ENCODE results near the gene MYH16.
"Not testable (repeated sequence)": the region's sequence is repeated elsewhere in the genome, so short reads cannot be mapped to it uniquely, and the experiment has no call there.

The MYH16 gene

DNA sequence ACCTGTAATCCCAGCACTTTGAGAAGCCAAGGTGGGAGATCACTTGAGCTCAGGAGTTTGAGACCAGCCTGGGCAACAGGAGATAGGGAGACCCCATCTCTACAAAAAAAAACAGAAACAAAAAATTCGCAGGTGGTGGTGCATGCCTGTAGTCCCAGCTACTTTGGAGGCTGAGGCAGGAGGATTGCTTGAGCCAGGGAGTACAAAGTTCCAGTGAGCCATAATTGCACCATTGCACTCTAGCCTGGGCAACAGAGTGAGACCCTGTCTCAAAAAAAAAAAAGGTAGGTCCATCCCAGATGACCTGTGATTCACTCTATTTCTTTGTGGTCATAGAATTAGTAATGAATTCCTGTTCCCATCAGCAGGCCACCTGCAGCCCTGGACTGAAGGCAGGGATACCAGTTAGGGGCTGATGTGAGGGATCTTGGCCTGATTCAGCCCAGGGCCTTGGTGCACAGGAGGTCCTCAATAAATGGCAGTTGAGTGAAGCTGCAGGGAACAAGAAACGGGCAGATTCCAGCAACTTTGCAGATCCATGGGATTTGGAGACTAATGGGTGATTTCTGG is at the start of gene MYH16:
Gene MYH16 (plus strand): TSS at position 364 of the 570 bp plus-strand sequence.
- no peak for DNase-seq

DNA sequence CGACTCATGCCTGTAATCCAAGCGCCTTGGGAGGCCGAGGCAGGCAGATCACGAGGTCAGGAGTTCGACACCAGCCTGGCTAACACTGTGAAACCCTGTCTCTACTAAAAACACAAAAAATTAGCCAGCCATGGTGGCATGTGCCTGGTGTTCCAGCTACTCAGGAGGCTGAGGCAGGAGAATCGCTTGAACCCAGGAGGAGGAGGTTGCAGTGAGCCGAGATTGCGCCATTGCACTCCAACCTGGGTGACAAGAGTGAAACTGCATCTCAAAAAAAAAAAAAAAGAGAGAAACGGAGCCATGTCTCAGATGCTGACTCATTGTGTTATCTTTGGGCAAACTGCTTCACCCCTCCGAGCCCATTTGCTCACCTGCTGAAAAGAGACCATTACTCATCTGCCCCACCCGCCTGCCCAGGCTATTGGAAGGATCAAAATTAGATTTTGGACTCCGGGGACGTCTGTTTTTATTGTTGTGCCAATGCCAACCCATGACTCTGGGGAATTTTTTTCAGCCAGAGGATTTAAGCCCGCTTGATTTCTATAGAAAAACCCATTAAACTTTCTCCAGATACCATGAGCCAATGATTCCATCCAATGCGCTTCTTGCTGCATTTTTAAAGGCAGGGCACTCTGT is 48.3 kb upstream of the MYH16 start:
- not testable (repeated sequence) for DNase-seq

DNA sequence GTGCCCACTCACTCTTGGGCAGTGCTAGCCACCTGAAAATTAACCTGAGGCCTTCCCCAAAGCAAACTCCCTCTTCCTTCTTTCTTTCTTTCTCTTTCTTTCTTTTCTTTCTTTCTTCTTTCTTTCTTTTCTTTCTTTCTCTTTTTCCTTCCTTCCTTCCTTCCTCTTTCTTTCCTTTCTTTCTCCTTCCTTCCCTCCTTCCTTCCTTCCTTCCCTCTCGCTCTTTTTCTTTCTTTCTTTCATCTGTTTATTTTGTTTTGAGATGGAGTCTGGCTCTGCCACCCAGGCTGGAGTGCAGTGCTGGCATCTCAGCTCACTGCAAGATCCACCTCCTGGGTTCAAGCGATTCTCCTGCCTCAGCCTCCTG is 47.8 kb upstream of the MYH16 start:
- DNase-seq = no peak

DNA sequence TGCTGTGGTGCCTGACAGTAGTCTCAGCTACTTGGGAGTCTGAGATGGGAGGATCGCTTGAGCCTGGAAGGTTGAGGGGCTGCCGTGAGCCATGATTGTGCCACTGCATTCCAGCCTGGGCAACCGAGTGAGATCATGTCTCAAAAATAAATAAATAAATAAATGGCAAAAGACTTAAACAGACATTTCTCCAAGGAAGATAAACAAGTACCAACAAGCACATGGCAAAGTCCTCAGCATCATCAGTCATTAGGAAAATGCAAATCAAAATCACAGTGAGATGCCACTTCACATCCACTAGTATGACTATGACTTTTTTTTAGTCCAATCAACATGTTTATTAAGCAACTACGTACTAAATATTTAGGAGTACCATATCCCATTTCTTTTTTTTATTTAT is 43.4 kb upstream of the MYH16 start:
- no peak for DNase-seq

DNA sequence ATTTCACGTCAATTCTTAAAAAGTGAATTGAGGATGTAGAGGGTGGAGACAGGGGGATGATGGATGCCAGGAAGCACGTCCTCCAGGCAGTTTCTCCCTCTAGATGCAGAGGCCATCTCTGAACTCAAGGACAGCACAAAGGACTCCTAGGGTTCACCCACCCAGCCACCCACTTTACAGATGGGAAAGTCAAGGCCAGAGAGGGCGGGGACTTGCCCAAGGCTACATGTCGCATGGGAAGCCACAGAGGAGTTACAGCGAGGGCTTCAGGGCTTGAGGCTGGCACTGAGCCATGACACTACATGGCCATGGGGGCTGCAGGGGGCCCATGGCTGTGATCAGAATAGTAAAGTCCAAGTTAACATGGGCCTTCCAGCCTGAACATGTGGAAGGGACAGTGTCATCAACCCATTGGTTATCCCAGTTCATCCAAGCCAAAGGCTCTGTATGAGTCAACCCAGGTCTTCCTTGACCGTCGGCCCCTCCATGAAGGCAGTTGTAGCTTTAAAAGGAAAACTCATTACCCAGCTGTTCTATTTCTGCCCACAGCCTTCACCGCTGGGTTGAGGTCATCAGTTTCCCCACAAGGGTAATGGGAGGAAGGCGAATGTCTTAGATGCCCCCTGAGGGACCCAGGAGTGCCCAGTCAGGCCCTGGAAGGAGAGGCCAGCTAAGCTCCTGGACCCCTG is 40.4 kb upstream of the MYH16 start:
- DNase-seq = no peak

DNA sequence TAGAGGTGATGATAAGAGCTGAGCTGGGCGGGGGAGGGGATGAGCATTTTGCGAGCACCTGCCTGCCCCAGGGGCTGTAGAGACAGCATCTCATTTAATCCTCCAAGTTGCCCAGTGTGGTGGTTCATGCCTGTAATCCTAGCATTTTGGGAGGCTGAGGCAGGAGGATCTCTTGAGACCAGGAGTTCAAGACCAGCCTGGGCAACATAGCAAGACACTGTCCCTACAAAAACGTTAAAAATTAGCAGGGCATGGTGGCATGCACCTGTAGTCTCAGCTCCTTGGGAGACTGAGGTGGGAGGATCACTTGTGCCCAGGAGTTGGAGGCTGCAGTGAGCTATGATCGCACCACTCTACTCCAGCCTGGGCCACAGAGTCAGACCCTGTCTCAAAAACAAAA is 39.7 kb upstream of the MYH16 start:
- not testable (repeated sequence) for DNase-seq

DNA sequence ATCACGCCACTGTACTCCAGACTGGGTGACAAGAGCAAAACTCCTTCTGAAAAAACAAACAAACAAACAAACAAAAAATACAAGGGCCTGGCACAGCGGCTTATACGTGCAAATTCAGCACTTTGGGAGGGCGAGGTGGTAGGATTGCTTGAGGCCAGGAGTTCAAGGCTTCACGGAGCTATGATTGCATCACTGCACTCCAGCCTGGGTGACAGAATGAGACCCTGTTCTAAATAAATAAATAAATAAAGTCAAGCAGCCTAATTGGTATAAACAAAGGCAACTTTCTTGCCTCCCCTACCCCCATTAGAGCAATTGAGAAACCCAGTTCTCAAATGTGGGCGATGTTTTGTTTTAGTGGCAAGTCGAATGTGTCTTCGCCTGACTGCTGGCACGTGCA is 38.5 kb upstream of the MYH16 start:
- DNase-seq = no peak

DNA sequence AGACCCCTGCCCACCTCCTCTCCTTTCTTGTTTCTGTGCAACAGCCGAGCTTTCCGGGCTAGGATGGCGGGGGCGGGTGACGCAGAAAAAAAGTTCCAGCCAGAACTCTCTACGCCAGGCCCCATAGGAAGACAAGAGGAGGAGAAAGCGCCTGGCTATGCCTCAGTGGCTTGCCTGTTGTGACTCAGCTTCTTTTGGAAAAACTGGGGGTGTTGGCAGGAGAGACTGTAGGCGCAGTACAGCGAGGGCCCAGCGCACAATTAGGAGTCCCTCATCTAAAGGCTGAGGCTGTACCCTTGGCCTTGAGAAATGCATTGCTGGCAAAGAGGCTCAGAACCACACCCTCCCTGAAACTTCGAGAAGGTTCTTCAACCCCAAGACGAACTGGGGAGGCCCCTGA is 36.7 kb upstream of the MYH16 start:
- no peak for DNase-seq

DNA sequence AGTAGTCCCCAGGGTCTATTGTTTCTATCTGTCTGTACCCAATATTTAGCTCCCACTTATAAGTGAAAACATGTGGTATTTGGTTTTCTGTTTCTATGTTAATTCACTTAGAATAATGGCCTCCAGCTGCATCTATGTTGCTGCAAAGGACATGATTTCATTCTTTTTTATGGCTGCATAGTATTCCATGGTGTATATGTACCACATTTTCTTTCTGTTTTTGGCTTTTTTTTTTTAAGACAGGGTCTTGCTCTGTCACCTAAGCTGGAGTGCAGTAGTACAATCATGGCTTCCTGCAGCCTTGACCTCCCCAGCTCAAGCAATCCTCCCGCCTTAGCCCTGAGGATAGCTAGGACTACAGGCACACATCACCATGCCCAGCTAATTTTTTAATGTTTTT is 34.8 kb upstream of the MYH16 start:
- not testable (repeated sequence) for DNase-seq

DNA sequence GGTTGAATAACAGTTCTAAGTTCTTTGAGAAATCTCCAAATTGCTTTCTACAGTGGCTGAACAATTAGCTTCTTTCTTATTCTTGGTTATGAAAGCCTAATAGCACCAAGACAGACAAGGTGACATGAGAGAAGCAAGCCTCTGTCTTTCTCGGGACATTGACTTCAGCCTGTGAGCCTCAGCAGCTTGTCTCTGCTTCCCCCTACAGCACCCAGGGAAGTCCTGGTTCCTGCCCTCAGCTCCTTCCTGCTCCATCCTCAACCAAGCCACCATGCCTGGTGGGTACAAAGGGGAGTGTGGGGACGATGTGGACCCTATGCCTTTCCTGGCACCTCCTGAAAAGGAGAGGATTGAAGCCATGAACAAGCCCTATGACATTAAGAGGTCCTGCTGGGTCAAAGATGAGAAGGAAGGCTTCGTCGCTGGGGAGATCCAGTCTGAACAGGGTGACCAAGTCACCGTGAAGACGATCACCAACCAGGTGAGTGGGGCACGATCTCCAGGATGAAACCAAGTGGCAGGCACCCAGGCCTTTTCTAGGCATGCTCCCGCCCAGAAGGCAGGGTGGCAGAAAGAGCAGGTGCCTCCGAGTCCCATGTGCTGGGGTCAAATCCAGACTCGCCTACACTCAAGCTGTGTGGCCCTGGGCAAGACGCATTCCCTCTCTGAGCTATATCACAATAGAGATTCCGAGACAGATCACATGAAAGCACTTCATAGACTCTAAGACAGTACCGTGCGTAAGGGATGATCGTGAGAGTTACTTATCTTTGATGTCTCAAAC is 33.9 kb upstream of the MYH16 start:
- DNase-seq = no peak

DNA sequence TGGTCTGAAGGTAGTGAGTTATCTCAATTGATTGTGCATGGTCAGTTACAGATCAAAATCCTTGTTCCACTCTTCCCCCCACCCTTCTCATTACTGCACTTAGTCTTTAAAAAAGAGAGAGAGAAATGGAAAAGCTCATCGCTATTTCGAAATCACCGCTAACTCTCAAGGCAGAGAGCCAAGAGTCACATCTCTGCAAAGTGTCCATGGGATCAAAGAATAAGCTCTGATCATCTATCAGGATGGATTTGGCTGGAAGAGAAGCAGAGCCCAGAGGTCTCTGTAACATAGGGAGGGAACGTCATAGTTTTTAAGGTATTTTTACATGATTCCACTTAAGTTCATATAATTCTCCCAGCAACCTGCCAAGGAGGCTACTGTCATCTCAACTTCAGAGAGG is 30.0 kb upstream of the MYH16 start:
- no peak for DNase-seq

DNA sequence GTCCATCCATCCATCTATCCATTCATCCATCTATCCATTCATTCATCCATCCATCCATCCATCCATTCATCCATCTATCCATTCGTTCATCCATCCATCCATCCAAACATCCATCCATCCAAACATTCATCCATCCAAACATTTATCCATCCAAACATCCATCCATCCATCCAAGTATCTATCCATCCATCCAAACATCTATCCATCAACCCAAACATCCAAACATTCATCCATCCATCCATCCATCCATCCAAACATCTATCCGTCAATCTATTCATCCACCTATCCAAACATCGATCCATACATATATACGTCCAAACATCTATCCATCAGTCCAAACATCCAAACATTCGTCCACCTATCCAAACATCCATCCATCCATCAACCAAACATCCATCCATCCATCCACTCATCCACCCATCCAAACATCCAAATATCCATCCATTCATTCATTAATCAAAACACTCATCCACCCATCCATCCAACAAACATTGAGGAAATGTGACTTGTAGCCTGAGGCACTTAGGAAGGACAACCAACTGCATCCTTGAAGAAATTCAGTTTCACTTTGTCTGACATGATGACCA is 28.8 kb upstream of the MYH16 start:
- DNase-seq = no peak

DNA sequence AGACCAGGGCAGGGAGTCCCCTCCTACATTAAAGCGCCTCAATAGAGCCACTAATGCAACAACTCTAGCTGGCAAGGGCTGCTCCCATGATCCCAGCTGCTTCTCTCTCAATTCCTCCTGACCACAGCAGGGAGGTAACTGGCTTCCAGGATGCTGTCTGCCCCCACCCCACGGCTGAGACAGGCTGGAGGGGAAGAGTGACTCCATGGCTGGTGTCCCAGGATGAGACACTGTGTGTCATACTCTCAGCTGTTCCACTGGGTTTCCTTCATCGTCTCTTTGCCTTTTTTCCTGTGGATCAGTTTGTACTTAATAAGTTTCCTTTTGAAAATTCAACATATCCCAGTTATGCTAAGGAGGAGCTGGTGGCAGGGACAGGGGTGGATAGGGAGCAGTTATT is 27.7 kb upstream of the MYH16 start:
- no peak for DNase-seq

DNA sequence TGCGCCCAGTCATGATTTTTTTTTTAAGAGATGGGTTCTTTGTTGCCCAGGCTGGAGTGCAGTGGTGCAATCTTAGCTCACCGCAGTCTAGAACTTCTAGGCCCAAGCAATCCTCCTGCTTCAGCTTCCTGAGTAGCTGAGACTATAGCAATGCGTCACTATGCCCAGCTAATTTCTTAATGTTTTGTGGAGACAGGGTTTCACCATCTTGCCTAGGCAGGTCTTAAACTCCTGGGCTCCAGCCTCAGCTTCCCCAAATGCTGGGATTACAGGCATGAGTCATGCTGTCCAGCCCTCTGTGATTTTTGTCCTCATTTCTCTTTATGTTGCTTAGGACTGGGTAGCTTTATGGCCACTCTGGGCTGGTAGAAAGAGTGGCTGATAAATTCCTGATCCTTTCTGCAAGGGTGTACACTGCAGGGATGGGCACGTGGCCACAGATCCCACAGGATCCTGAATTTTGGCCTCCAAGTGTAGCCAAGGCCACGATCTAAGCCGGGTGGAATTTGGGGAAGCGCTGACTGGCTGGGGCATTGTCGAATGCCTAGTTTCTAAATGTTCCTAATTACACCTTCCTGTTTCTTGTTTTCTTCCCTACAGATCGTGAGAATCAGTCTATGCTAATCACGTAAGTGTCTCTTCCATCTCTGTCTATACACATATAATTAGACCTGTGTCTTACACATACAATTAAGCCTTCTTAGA is 24.1 kb upstream of the MYH16 start:
- no peak for DNase-seq

DNA sequence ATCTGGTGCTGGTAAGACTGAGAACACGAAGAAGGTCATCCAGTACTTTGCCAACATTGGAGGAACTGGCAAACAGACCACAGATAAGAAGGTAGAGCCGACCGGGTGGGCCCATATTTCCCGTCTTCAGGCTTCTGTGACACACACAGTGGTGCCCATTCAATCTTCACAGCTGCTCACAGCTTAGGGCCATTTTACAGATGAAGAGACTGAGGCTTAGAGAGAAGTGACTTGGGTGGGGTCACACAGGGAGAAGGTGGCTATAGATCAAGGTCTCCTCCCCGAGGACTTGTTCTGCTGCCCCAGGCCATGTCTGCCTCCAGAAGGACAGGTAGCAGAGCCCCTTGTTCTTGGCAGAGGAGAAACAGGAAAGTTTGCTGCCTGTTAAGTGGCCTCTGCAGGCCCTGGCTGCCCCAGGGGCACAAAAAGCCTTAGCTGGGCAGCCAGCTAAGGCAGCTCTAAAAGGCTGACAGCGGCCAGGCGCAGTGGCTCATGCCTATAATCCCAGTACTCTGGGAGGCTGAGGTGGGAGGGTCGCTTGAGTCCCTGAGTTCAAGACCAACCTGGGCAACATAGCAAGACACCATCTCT is 22.6 kb upstream of the MYH16 start:
- no peak for DNase-seq

DNA sequence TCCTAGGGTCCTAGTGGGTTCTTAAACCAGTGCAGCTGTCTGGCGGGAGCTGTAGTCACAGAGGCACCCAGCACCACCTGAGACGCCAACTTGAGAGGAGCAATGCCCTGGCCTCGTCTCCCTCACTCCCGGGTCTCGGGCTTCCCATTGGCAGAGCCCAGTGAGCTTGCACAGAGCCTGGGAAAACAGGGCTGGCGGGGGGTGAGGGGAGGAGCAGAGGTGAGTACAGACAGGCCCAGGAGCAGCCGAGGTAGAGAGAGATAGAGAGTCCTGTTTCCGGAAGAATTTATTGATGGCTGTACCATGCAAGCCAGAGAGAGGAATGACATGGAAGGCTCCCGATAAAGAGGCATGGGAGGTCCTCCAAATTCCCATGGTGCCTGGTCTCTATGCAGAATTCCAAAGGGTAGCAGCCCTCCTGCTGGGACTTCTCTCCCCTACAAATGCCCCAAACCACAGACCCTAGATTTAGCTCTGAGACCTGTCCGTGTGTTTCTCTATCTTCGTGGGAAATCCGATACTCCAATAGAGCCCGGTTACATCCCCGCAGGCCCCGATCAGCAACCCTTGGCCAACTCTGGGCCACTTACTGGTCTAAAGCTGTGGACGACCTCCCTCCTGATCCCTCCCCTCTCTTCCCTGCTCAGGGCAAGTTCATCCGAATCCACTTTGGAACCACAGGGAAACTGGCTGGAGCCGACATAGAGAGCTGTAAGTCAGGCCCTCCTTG is 20.3 kb upstream of the MYH16 start:
- no peak for DNase-seq

DNA sequence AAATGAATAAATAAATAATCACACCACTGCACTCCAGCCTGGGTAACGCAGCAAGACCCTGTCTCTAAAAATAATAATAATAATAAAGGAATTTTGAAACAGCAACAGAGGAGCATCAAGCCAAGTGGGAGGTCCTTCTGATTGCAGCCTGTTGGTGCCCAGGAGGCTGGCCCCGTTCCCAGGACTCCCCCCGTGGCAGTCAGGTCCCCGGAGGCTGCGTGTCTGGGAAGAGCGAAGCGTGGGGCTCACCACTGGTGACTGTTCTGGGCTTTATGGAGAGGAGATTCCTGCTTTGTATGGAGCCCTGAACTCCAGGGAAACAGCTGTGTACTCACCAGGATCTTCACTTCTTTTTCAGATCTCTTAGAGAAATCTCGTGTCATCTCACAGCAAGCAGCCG is 19.3 kb upstream of the MYH16 start:
- DNase-seq = no peak

DNA sequence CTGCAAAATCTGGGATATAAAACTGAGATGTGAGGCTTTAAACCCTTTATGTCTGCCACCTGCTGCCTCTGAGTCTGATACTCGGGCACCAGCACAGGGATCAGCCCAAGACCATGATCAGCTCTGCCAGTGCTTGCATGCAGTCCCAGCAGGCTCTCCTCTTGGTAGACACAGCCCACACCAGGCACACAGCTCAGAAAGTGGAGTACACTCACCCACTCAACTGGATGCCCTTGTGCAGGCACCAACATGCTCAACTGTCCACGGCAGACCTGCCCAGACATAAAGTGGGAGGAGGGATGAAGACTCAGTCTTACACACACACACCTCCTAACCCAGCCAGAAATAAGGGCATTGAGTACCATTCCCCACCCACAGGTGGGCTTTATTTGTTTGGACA is 18.2 kb upstream of the MYH16 start:
- no peak for DNase-seq

DNA sequence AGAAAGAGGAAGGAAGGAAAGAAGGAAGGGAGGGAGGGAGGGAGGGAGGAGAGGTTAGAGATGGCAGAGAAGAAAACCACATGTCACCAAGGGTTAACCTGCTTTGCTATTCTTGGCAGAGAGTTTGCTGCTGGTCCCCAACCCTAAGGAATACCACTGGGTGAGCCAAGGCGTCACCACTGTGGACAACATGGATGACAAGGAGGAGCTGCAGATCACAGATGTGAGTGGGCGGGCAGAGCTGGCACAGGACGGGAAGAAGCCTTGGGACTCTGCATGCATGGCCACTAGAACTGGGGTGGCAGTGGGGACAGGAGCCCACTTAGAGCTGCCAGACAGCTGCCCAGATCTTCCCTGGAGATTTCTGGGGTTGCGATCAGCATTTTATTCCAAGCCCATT is 17.2 kb upstream of the MYH16 start:
- no peak for DNase-seq

DNA sequence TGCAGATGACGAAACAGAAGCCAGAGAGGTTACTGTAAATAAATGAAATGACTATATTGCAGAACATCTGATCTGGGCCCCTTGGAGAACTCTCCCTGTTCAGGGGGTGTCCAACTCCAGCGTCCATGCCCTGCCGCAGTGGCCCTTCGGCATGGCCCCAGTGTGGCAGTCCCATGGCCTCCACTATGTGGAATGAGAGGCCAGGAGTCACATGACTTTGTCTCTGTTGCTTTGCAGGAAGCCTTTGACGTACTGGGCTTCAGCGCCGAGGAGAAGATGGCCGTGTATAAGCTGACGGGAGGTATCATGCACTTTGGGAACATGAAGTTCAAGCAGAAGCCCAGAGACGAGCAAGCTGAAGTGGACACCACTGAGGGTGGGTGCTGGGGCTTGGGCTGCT is 15.6 kb upstream of the MYH16 start:
- DNase-seq = no peak

DNA sequence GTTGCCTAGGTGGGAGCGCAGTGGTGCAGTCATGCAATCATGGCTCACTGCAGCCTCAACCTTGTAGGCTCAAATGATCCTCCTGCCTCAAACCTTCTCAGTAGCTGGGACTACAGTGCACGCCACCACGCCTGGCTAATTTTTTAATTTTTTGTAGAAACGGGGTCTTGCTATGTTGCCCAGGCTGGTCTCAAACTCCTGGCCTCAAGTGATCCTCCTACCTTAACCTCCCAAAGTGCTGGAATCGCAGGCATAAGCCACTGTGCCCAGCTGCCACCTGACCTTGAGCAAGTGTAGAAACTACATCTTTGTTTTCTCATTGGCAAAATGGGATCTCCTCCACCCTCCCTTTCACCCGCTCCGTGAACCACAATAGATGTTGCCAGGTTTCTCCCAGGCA is 15.0 kb upstream of the MYH16 start:
- no peak for DNase-seq

DNA sequence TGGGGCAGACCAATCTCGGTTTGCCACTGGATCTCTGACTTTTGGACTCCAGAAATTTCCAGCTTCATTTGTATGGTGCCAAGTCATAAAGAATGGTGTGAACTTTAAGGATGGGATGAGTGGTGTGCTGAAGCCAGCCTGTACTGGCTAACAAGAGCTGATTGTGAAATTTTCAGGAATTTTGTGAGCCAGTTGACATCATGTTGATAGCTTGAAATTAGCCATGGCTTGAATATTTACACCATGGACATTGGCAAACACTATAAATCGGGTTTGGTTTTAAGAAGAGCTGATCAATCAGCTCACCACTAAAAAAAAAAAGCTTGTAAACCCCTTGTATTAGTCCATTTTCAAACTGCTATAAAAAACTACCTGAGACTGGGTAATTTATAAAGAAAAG is 14.1 kb upstream of the MYH16 start:
- no peak for DNase-seq
